ENCODE data around the gene SEPTIN8. TPM values are rescaled to one million over a fixed set of nuclear protein-coding genes. Genes with fewer than 3 reads are reported as not detected.

SEPTIN8 gene
- polyA plus RNA-seq, 2 of the 4 experiments (the other 2 are of a cell fraction): 20.8 to 29.2 TPM

- DNase-seq (ENCODE audit: low read depth in 1 of 2, low spot score in 1 of 2) (no peak), FAIRE-seq (no peak), ATAC-seq (no peak)
- ChIA-PET POLR2A (no interaction called here), CTCF (interaction anchor here (0.9 to 4.9 kb wide), 5 partner anchors 10 to 378 kb away, joined by 3 to 23 read pairs (median 5); partner anchors contain the start of gene CCNI2)
- 86% methylated on average over 7 of the region's 7 CpGs for WGBS (ENCODE audit: missing lambda C conversion rate)
- TF ChIP-seq KDM5A (IDR thresholded peaks at IDR 0.05) (no peak), RARB (CRISPR knock-in tag; IDR thresholded peaks at IDR 0.05) (no peak), PHF8 (IDR thresholded peaks at IDR 0.05; ENCODE audit: borderline replicate concordance, low read depth) (no peak), JUNB (IDR thresholded peaks at IDR 0.05) (no peak), REST (IDR thresholded peaks at IDR 0.05) (no peak), RFX5 (IDR thresholded peaks at IDR 0.05) (no peak), NPAS2 (CRISPR knock-in tag; IDR thresholded peaks at IDR 0.05; ENCODE audit: borderline replicate concordance) (no peak), GATA3 (IDR thresholded peaks at IDR 0.05; ENCODE audit: borderline replicate concordance) (no peak), EP300 (IDR thresholded peaks at IDR 0.05) (no peak), RCOR1 (IDR thresholded peaks at IDR 0.05; ENCODE audit: low read depth, low read length) (no peak), CBX2 (IDR thresholded peaks at IDR 0.05; ENCODE audit: borderline replicate concordance, low read depth) (no peak)
- Histone ChIP-seq H3K4me1 (no peaks in the 10 kb centered on the region), H3K4me2 (no peak overlapping the region), H3K27ac (no peak overlapping the region), H3K4me3 (no peak overlapping the region), H3K9me3 (no peaks in the 10 kb centered on the region)
Measured at GRCh38 chr5:132764671-132765238, 12.3 kb downstream of the SEPTIN8 start.

GRCh38 chr5:132764051-132764450, 13.0 kb downstream of the SEPTIN8 start:
- no peak for DNase-seq (ENCODE audit: low read depth in 1 of 2, low spot score in 1 of 2)
- Histone ChIP-seq H3K4me3 (no peak overlapping the region), H3K4me2 (no peak overlapping the region), H3K9me3 (no peaks in the 10 kb centered on the region), H3K4me1 (no peaks in the 10 kb centered on the region), H3K27ac (no peak overlapping the region)
- ChIA-PET POLR2A (no interaction called here), CTCF (interaction anchor here (2.0 to 4.6 kb wide), 2 partner anchors 10 to 378 kb away, joined by 5 to 18 read pairs; no protein-coding TSS in a partner anchor)
- TF ChIP-seq MAZ (IDR thresholded peaks at IDR 0.05; ENCODE audit: borderline replicate concordance, low read depth, low read length) (no peak), REST (IDR thresholded peaks at IDR 0.05) (no peak), KDM5A (IDR thresholded peaks at IDR 0.05) (no peak), NPAS2 (CRISPR knock-in tag; IDR thresholded peaks at IDR 0.05; ENCODE audit: borderline replicate concordance) (no peak), ESRRA (IDR thresholded peaks at IDR 0.05; ENCODE audit: borderline replicate concordance, low read length) (no peak), TP53 (CRISPR knock-in tag; IDR thresholded peaks at IDR 0.05) (no peak)
- no peak for FAIRE-seq
- no peak for ATAC-seq
- 93% methylated on average over 8 of the region's 10 CpGs for WGBS (ENCODE audit: missing lambda C conversion rate)
